Measurements from ENCODE around the gene AGO1.

DNA sequence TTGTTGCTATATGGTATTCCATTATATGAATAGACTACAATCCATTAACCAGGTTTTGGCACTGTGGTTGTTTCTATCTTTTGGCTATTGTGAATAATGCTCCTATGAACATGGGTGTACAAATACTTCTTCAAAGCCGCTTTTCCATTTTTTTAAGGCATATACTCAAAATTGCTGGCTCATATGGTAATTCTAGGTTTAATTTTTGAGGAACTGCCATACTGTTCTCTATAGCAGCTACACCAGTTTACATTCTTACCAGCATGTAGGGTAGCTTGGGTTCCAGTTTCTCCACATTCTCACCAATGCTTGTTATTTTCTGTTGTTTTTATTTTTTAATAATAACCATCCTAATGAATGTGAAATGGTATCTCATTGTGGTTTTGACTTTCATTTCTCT, 19.9 kb upstream of the AGO1 start:
- TF ChIP-seq SUZ12 (IDR thresholded peaks at IDR 0.05; ENCODE audit: extremely low read depth, insufficient read depth, insufficient read length): no peak
- TF ChIP-seq ZNF274 (IDR thresholded peaks at IDR 0.05; ENCODE audit: low read depth, low read length): no peak

Measured in NT2/D1 (cell line).